Measurements from ENCODE around the gene SPATA31C2. TPM values are rescaled to one million over a fixed set of nuclear protein-coding genes. Genes with fewer than 3 reads are reported as not detected.

The SPATA31C2 gene
- total RNA-seq = not detected in 2 replicates

GRCh38 chr9:88138375-88138774, at the start of gene SPATA31C2:
Gene SPATA31C2, minus strand, starts transcription at chr9:88138475. Its CDS starts 29 bp downstream, at chr9:88138446.

Other genes starting within 250 kb of the SPATA31C2 start
- gene SPATA31C1, start 220.5 kb downstream of the SPATA31C2 start, total RNA-seq = not detected in 2 replicates
- gene CDK20, start 163.9 kb downstream of the SPATA31C2 start, total RNA-seq = 4.0 and 6.2 TPM in 2 replicates
- 55.0 and 67.1 TPM in 2 replicates for gene SPIN1, start 250.0 kb upstream of the SPATA31C2 start, total RNA-seq

Measured in bronchus fibroblast of lung (primary cell).